GM23338 (cell line): ENCODE measurements around the gene MRPL38. TPM values are rescaled to one million over a fixed set of nuclear protein-coding genes. Genes with fewer than 3 reads are reported as not detected.

Source experiments
- ATAC-seq: fragments of 200-7000 bp; cut with Tn5 transposase; 3 replicates; pipeline ENCODE4 v1.9.1; 2020
- DNase-seq: peaks from one replicate; pipeline ENCODE4 v3.0.0-alpha.2; 2015; ENCODE audit warnings: low spot score
- H2AFZ ChIP-seq: fragments of 200-600 bp; sonication (generic); 2 replicates; pipeline ENCODE4 v1.8.0; 2016; ENCODE audit warnings: antibody characterized with exemption, mild to moderate bottlenecking, moderate library complexity
- H3F3A ChIP-seq: fragments of 200-600 bp; sonication (generic); replicated peaks from 2 replicates; pipeline ENCODE4 v1.8.0; 2017; ENCODE audit warnings: antibody characterized with exemption, mixed run types, low read depth
- H3K27ac ChIP-seq: fragments of 200-600 bp; sonication (generic); 2 replicates; pipeline ENCODE4 v1.6.1; 2016; ENCODE audit warnings: low read depth
- H3K27me3 ChIP-seq: fragments of 200-600 bp; sonication (generic); 2 replicates; pipeline ENCODE4 v1.8.0; 2016; ENCODE audit warnings: mild to moderate bottlenecking, mixed run types, moderate library complexity; ENCODE audit not compliant: insufficient read depth
- H3K36me3 ChIP-seq: fragments of 200-600 bp; sonication (generic); 2 replicates; pipeline ENCODE4 v1.8.0; 2016; ENCODE audit warnings: mild to moderate bottlenecking; ENCODE audit not compliant: insufficient read depth
- H3K4me1 ChIP-seq: fragments of 200-600 bp; sonication (generic); 2 replicates; pipeline ENCODE4 v1.8.0; 2016; ENCODE audit warnings: mild to moderate bottlenecking, moderate library complexity; ENCODE audit not compliant: insufficient read depth
- H3K4me2 ChIP-seq: fragments of 200-600 bp; sonication (generic); 2 replicates; pipeline ENCODE4 v1.7.1; 2017; ENCODE audit warnings: mixed run types
- H3K4me3 ChIP-seq: fragments of 200-600 bp; sonication (generic); 2 replicates; pipeline ENCODE4 v1.6.1; 2016; ENCODE audit warnings: mixed run types
- H3K79me2 ChIP-seq: fragments of 200-600 bp; sonication (generic); replicated peaks from 2 replicates; pipeline ENCODE4 v1.8.0; 2017; ENCODE audit warnings: mild to moderate bottlenecking; ENCODE audit not compliant: insufficient read depth
- H3K9me2 ChIP-seq: fragments of 200-600 bp; sonication (generic); 2 replicates; pipeline ENCODE4 v1.8.0; 2017; ENCODE audit not compliant: insufficient read depth
- H4K20me1 ChIP-seq: fragments of 200-600 bp; sonication (generic); replicated peaks from 2 replicates; pipeline ENCODE4 v1.8.0; 2017; ENCODE audit warnings: mild to moderate bottlenecking; ENCODE audit not compliant: insufficient read depth
- H3K27ac Mint-ChIP-seq: 2 replicates; pipeline ENCODE4 v1.8.0; 2020; ENCODE audit warnings: inconsistent platforms, mild to moderate bottlenecking, moderate library complexity, mixed read lengths
- H3K27me3 Mint-ChIP-seq: 3 replicates; pipeline ENCODE4 v1.8.0; 2022; ENCODE audit warnings: low read depth, mild to moderate bottlenecking, moderate library complexity, mixed read lengths, inconsistent platforms; ENCODE audit not compliant: insufficient read depth, poor library complexity
- H3K36me3 Mint-ChIP-seq: 3 replicates; pipeline ENCODE4 v1.8.0; 2021; ENCODE audit warnings: low read depth, mild to moderate bottlenecking, inconsistent platforms, moderate library complexity, mixed read lengths
- H3K4me1 Mint-ChIP-seq: 3 replicates; pipeline ENCODE4 v1.8.0; 2020; ENCODE audit warnings: mild to moderate bottlenecking, inconsistent platforms, mixed read lengths
- H3K4me3 Mint-ChIP-seq: 3 replicates; pipeline ENCODE4 v1.8.0; 2021; ENCODE audit warnings: moderate library complexity, mild to moderate bottlenecking, inconsistent platforms, mixed read lengths
- H3K9me3 Mint-ChIP-seq: 3 replicates; pipeline ENCODE4 v1.8.0; 2020; ENCODE audit warnings: moderate library complexity, mild to moderate bottlenecking, inconsistent platforms, mixed read lengths
- CREB1 ChIP-seq: fragments of 250-450 bp; sonication (Bioruptor Pico); IDR thresholded peaks from 2 replicates; pipeline ENCODE4 v1.5.0; 2020; ENCODE audit warnings: low read depth, mild to moderate bottlenecking, moderate library complexity
- CTCF ChIP-seq, 2 experiments: fragments of 200-600 bp in 1 of 2; sonication (generic) in 1 of 2; conservative IDR thresholded peaks; 2 replicates each; pipeline versions ENCODE4 v1.5.1 to v1.6.1; 2016 to 2017; ENCODE audit warnings: antibody characterized with exemption in 2 of 2, low read depth in 2 of 2, mild to moderate bottlenecking in 2 of 2, moderate library complexity in 1 of 2
- ETS1 ChIP-seq: IDR thresholded peaks from 2 replicates; pipeline ENCODE4 v1.6.1; 2016; ENCODE audit warnings: antibody characterized with exemption
- EZH2 ChIP-seq: fragments of 200-600 bp; sonication (generic); IDR thresholded peaks from one replicate; pipeline ENCODE4 v1.8.0; 2017; ENCODE audit warnings: antibody characterized with exemption, mild to moderate bottlenecking, low read depth; ENCODE audit not compliant: unreplicated experiment
- EZH2phosphoT487 ChIP-seq: fragments of 200-600 bp; sonication (generic); IDR thresholded peaks from one replicate; pipeline ENCODE4 v1.8.1; 2018; ENCODE audit warnings: antibody characterized with exemption; ENCODE audit not compliant: unreplicated experiment
- JUNB ChIP-seq: IDR thresholded peaks from one replicate; pipeline ENCODE4 v1.6.1; 2016; ENCODE audit warnings: antibody characterized with exemption; ENCODE audit not compliant: unreplicated experiment
- NANOG ChIP-seq: IDR thresholded peaks from 2 replicates; pipeline ENCODE4 v1.6.1; 2016; ENCODE audit warnings: antibody characterized with exemption, borderline replicate concordance
- POLR2AphosphoS5 ChIP-seq: IDR thresholded peaks from 2 replicates; pipeline ENCODE4 v1.6.1; 2016; ENCODE audit warnings: antibody characterized with exemption, low read depth
- STAT1 ChIP-seq: IDR thresholded peaks from one replicate; pipeline ENCODE4 v1.6.1; 2016; ENCODE audit warnings: antibody characterized with exemption; ENCODE audit not compliant: unreplicated experiment
- ZNF114 ChIP-seq: fragments of 250-450 bp; sonication (Bioruptor Pico); IDR thresholded peaks from 2 replicates; pipeline ENCODE4 v1.5.0; 2020; ENCODE audit warnings: mild to moderate bottlenecking, moderate library complexity
- ZNF331 ChIP-seq: fragments of 250-450 bp; sonication (Bioruptor Pico); IDR thresholded peaks from 2 replicates; pipeline ENCODE4 v1.5.0; 2020; ENCODE audit warnings: low read depth, mild to moderate bottlenecking, moderate library complexity
- ZNF462 ChIP-seq: fragments of 250-450 bp; sonication (Bioruptor Pico); IDR thresholded peaks from 2 replicates; pipeline ENCODE4 v1.5.0; 2020; ENCODE audit warnings: mild to moderate bottlenecking, moderate library complexity
- polyA plus RNA-seq: library from polyadenylated mRNA; unstranded; fragments of >200 nt; fragmentation: Nextera tagmentation; extraction: Ambion mirVana; gene quantifications from 2 replicates; pipeline ENCODE4 v1.2.1, GENCODE V29; 2016
- total RNA-seq: library from RNA; depleted of rRNA; stranded (reverse); fragments of >200 nt; shearing (Covaris generic); gene quantifications from 2 replicates; pipeline ENCODE4 v1.2.3, GENCODE V29; 2014
- TF ChIP-seq, protein P1 (sequence below): IDR thresholded peaks from one replicate; pipeline ENCODE4 v1.6.1; 2018; ENCODE audit warnings: antibody characterized with exemption; ENCODE audit not compliant: unreplicated experiment

MRPL38 gene
- total and polyA plus RNA-seq, 2 experiments from 2014 or later = 63.6 to 90.0 TPM

DNA sequence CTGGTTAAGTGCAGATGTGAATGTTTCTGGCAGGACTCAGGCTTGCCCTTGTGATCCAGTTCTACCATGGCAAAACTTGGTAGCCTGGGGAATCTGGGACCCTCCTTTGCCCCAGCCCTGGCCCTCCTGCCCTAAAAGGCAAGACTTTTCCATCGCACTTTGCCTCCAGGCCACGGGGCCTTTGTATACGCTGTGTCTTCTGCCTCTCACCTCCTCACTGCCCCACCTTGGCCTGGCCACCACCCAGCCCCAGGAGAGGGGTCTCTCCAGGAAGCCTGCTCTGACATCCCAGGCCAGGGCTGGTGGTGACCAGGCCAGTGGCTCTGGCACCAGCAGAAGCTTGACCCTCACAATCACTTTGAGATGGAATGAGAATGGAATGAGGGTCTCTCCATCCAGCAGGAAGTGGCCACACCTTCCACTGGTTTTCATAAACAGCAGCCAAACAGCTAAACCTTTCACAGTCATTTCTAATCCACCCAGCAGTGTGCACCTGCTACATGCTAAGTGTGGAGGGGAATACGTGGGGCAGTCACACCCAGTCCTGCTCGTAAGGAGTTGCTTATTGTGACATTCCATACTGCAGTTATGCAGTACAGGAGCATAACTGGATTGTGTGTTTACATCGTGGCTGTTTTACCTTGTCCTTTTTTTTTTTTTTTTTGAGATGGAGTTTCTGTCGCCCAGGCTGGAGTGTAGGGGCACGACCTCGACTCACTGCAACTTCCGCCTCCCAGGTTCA is 1.6 kb upstream of the MRPL38 start:
- H3K4me1 ChIP-seq = peaks cover 8% of the 10 kb centered on the region
- DNase-seq (no peak), ATAC-seq (no peak)
- no peaks in the 10 kb centered on the region for H3K27me3 ChIP-seq
- H3K36me3 ChIP-seq = peaks cover 4% of the 10 kb centered on the region; the same call in 1 of the 2 replicates
- no peak overlapping the region for H3K27ac Mint-ChIP-seq
- no peak overlapping the region for H2AFZ ChIP-seq
- no peak overlapping the region for H3K4me3 ChIP-seq
- no peaks in the 10 kb centered on the region for H3K9me2 ChIP-seq
- no peaks in the 10 kb centered on the region for H3K9me3 Mint-ChIP-seq
- no peak overlapping the region for H3K4me2 ChIP-seq
- no peak overlapping the region for H3K4me3 Mint-ChIP-seq
- peaks cover 24% of the 10 kb centered on the region for H3F3A ChIP-seq
- TF ChIP-seq EZH2 = no peak
- no peak for TF ChIP-seq NANOG
- TF ChIP-seq STAT1 = no peak
- TF ChIP-seq CTCF (conservative IDR thresholded peaks at IDR 0.05; ENCODE audit: low read depth in 2 of 2) = no peak
- no peak for TF ChIP-seq CREB1 (CRISPR knock-in tag)
- TF ChIP-seq ZNF114 (CRISPR knock-in tag) = no peak
- no peak for TF ChIP-seq ZNF462 (CRISPR knock-in tag)
- TF ChIP-seq ETS1 = no peak
- no peak for TF ChIP-seq POLR2AphosphoS5
- TF ChIP-seq, protein P1, sequence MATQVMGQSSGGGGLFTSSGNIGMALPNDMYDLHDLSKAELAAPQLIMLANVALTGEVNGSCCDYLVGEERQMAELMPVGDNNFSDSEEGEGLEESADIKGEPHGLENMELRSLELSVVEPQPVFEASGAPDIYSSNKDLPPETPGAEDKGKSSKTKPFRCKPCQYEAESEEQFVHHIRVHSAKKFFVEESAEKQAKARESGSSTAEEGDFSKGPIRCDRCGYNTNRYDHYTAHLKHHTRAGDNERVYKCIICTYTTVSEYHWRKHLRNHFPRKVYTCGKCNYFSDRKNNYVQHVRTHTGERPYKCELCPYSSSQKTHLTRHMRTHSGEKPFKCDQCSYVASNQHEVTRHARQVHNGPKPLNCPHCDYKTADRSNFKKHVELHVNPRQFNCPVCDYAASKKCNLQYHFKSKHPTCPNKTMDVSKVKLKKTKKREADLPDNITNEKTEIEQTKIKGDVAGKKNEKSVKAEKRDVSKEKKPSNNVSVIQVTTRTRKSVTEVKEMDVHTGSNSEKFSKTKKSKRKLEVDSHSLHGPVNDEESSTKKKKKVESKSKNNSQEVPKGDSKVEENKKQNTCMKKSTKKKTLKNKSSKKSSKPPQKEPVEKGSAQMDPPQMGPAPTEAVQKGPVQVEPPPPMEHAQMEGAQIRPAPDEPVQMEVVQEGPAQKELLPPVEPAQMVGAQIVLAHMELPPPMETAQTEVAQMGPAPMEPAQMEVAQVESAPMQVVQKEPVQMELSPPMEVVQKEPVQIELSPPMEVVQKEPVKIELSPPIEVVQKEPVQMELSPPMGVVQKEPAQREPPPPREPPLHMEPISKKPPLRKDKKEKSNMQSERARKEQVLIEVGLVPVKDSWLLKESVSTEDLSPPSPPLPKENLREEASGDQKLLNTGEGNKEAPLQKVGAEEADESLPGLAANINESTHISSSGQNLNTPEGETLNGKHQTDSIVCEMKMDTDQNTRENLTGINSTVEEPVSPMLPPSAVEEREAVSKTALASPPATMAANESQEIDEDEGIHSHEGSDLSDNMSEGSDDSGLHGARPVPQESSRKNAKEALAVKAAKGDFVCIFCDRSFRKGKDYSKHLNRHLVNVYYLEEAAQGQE = no peak
- TF ChIP-seq EZH2phosphoT487 = no peak
- no peak for TF ChIP-seq ZNF331 (CRISPR knock-in tag)
- no peak for TF ChIP-seq JUNB
- peaks cover 10% of the 10 kb centered on the region for H3K36me3 Mint-ChIP-seq
- peaks cover 8% of the 10 kb centered on the region for H3K27me3 Mint-ChIP-seq
- peaks cover 6% of the 10 kb centered on the region; the same call in 1 of the 2 replicates for H4K20me1 ChIP-seq
- H3K4me1 Mint-ChIP-seq = no peaks in the 10 kb centered on the region; the same call in 2 of the 3 replicates
- no peak overlapping the region for H3K27ac ChIP-seq
- H3K79me2 ChIP-seq = peaks cover 15% of the 10 kb centered on the region
